SH-SY5Y (cell line): ENCODE results near the gene PACSIN3.

Experiments
- GATA2 ChIP-seq: IDR thresholded peaks from 2 replicates; pipeline ENCODE4 v1.6.1; 2011; ENCODE audit warnings: mild to moderate bottlenecking, low read depth, low read length
- GATA3 ChIP-seq: IDR thresholded peaks from 2 replicates; pipeline ENCODE4 v1.6.1; 2011; ENCODE audit warnings: low read depth, mild to moderate bottlenecking, low read length, moderate library complexity

Gene PACSIN3

DNA sequence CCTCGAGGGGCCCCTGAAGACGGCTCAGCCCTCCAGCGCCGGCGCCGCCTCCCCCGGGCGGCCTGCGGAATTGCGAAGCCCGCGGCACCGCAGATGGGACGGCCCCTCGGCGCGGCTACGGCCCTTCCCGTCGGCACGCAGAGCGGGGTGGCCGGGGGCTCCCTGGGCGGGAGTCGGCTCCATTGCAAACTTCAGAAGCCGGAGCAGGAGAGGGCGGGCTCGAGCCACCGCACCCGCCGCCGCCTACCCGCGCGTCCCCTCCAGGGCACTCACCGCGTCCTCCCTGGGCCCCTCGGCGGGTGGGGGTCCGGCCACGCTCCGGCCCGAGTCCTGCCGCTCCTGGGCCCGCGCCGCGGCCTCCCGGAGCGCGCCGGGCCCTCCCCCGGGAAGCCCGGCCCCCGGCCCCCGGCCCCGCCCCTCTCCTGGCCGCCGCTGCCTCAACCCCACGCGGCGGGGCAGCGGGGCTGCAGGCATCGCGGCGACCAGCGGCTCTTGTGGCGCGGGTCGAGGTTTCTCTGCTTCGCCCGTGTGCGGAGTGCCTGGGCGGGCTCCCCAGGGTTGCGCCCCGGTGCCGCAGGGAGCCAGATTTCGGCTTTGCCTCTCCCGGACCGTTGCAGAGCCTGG, at the start of gene PACSIN3:
PACSIN3 (minus strand) TSS at position 359 of the 624 bp plus-strand sequence. CDS start 3,707 bp downstream, outside the sequence.
- TF ChIP-seq GATA3 (no peak), GATA2 (no peak)

DNA sequence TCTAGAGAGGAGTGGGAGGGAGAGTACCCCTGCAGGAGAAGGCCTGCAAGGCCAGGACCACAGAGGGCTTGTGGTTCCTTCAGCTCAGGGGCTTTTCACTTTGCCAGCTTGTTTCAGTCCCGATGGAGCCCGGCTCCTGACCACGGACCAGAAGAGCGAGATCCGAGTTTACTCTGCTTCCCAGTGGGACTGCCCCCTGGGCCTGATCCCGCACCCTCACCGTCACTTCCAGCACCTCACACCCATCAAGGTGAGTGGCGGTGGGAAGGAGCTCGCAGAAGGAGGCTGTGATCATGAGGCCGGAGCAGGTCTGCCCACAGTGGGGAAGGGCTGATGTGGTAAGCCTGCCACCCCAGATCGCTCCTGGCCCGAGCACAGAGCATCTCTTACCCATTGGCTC, 48.9 kb upstream of the PACSIN3 start:
- no peak for TF ChIP-seq GATA3
- TF ChIP-seq GATA2 = no peak

DNA sequence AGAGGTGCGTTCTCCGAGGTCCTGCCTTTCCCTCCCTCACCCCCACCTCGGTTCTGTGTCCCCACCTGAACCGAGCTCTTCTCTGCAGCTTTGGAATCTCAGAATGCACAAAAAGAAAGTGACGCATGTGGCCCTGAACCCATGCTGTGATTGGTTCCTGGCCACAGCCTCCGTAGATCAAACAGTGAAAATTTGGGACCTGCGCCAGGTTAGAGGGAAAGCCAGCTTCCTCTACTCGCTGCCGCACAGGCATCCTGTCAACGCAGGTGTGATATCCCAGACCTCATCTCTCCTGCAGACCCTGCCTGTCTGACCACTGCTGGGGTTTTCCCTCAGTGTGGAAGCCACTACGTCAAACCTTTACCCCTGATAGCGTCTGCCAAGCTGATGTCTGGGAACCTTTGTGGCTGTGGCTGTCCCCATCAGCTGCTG, 48.5 kb upstream of the PACSIN3 start:
- no peak for TF ChIP-seq GATA3
- TF ChIP-seq GATA2 = no peak

DNA sequence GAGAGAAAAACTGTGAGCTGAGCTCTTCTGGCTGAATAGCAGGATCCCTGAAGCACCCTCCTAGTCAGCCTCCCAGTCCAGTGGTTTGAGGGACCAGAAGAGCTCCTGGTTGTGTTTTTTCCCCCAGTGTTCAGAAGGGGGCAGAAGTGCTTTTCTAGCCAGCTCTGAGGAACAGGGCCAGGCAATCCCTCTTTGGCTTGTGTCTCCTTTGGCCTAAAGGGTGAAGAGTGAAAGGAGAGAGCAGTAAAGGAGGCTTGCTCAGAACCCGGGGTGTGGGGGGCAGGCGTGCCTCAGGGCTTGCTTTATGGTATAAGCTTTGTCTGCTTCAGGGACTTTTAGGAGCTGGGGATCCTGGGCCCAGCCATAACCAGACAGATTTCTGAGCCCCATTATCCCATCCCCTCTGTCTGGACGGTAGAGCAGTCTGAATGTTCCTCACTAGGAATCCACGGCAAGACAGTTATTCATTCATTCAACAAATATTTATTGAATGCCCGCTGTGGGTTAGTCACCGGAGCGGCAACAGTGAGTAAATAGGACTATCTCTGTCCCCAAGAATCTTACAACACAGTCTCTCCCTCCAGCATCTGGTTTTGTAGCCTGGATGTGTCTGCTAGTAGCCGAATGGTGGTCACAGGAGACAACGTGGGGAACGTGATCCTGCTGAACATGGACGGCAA, 47.9 kb upstream of the PACSIN3 start:
- TF ChIP-seq GATA2 = no peak
- TF ChIP-seq GATA3 = no peak

GRCh38 chr11:47233051-47233450, 46.8 kb upstream of the PACSIN3 start:
- TF ChIP-seq GATA2 (no peak), GATA3 (no peak)

GRCh38 chr11:47229161-47229560, 42.9 kb upstream of the PACSIN3 start:
- TF ChIP-seq GATA2 = no peak
- TF ChIP-seq GATA3 = no peak

- TF ChIP-seq GATA2 (no peak), GATA3 (no peak)
Measured at GRCh38 chr11:47225552-47226400, 39.5 kb upstream of the PACSIN3 start.

- TF ChIP-seq GATA3 (no peak), GATA2 (no peak)
Measured at GRCh38 chr11:47222696-47223095, 36.5 kb upstream of the PACSIN3 start.

- TF ChIP-seq GATA3 (no peak), GATA2 (no peak)
Measured at GRCh38 chr11:47220401-47220821, 34.2 kb upstream of the PACSIN3 start.

DNA sequence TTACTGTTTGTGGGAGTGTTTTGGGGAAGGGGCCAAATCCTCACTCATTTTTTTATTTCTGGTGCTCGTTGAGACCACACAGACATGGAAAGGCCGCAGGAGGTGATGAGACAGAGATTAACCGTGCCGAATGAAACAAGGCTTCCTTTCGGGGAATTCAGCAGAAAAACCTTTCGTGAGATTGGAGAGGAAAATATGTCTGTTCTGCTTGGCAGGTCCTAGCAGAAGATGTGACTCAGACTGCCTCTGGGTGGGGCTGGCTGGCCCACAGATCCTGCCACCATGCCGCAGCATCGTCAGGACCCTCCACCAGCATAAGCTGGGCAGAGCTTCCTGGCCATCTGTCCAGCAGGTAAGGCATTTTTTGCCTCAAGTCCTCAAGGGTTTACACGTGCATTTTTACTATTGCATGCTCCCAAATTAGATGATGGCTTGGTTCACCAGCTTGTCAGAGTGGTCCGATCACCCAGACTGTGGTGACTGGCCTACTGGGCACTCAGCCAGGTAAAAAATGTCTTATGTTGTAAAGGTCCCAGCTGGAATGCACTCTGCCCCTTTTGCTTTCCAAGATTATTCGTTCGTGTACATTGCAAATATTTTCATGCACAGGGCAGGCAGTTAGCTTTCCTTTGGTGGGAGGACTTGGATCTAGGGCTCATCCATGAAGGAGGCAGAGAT, 30.0 kb upstream of the PACSIN3 start:
- TF ChIP-seq GATA2 (no peak), GATA3 (no peak)

- TF ChIP-seq GATA3 (no peak), GATA2 (no peak)
Measured at GRCh38 chr11:47215366-47215910, 29.2 kb upstream of the PACSIN3 start.

- TF ChIP-seq GATA3 (no peak), GATA2 (no peak)
Measured at GRCh38 chr11:47213950-47214565, 27.8 kb upstream of the PACSIN3 start.

DNA sequence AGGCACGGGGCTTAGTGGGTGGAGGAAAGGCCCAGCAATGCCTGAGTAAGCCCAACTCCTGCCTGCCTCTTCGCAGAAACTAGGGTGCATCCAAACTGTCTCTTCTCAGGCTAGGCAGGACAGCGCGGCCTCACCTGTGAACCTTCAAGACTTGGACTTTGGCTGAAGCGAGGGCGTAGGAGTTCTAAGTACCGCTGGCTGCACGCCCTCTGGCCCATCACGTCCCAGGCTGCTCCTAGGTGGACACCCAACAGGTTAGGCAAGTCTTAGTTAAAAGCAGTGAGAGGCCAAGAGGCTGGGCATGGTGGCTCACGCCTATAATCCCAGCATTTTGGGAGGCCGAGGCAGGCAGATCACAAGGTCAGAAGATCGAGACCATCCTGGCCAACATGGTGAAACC, 26.7 kb upstream of the PACSIN3 start:
- TF ChIP-seq GATA2 (no peak), GATA3 (no peak)

DNA sequence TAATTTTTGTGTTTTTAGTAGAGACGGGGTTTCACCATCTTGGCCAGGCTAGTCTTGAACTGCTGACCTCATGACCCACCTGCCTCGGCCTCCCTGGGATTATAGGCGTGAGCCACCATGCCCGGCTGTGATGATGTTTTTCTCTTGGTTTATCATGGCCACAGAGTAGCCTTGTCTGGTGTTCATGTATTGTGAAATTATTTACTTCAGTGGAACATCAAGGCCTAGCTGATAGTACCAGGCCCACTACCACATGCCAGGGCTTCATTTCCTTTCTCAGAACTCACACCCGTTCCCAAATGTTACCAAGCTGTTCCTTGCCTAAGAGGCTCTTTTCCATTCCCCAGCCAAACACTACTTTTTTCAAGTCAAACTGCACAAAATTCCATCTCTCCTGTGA, 22.4 kb upstream of the PACSIN3 start:
- TF ChIP-seq GATA3 (no peak), GATA2 (no peak)

GRCh38 chr11:47207459-47207858, 21.2 kb upstream of the PACSIN3 start:
- TF ChIP-seq GATA3 (no peak), GATA2 (no peak)

DNA sequence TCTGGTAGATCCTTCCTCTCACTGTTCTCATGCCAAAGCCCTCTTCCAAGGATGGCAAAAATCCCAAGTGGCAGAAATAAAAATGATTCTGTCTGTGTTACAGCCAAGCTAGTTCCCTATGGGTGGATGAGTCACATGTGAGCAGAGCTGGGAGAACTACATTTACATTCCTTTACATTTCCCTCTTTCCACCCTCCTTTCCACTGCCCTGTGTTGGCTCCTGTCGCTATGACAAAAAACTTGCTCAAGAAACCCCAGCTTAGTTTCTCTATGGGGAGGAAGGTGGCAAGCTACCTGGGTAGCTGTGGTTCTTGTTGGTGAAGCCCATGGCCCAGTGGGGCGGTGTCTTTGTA, 18.4 kb upstream of the PACSIN3 start:
- TF ChIP-seq GATA2 (no peak), GATA3 (no peak)
